ENCODE measurements around the gene MOV10. TPM values are rescaled to one million over a fixed set of nuclear protein-coding genes. Genes with fewer than 3 reads are reported as not detected.
"Not testable (repeated sequence)": the region's sequence is repeated elsewhere in the genome, so short reads cannot be mapped to it uniquely, and the experiment has no call there.

MOV10 gene
- polyA plus RNA-seq, 1 donor (not counting 4 experiments of a cell fraction or from before 2014, with no cell fraction given): 28.6 TPM

DNA sequence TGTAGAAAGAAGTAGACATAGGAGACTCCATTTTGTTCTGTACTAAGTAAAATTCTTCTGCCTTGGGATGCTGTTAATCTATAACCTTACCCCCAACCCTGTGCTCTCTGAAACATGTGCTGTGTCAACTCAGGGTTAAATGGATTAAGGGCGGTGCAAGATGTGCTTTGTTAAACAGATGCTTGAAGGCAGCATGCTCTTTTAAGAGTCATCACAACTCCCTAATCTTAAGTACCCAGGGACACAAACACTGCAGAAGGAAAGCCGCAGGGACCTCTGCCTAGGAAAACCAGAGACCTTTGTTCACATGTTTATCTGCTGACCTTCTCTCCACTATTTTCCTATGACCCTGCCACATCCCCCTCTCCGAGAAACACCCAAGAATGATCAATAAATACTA, 54.6 kb downstream of the MOV10 start:
- H3K9ac ChIP-seq (ENCODE audit: control insufficient read depth, extremely low read depth, insufficient read depth, low read length); H3K27ac ChIP-seq (ENCODE audit: control insufficient read depth, insufficient read depth, low read length); dilution Hi-C loops (cut with MboI; ENCODE audit: extremely low pct_ligation_motif_present, low sequenced_read_pairs); H3K9me1 ChIP-seq (ENCODE audit: control insufficient read depth, extremely low read depth, insufficient read depth, low read length); H3K4me2 ChIP-seq (ENCODE audit: control insufficient read depth, extremely low read depth, insufficient read depth, low read depth, low read length); FAIRE-seq; H2AFZ ChIP-seq (ENCODE audit: control insufficient read depth, low read length); DNase-seq (ENCODE audit: low read depth, low spot score); H3K4me3 ChIP-seq (ENCODE audit: control insufficient read depth in 2 of 3, extremely low read depth in 1 of 3, insufficient read depth in 2 of 3, low read depth in 1 of 3, low read length in 3 of 3); H3K27me3 ChIP-seq (ENCODE audit: control insufficient read depth, extremely low read depth, insufficient read depth, low read length); H3K4me1 ChIP-seq (ENCODE audit: control insufficient read depth, extremely low read depth, insufficient read depth, low read length); H3K9me3 ChIP-seq (ENCODE audit: control insufficient read depth, low read depth, low read length); H3K79me2 ChIP-seq (ENCODE audit: control insufficient read depth, insufficient read depth, low read length); H3K36me3 ChIP-seq (ENCODE audit: control insufficient read depth in 2 of 2, extremely low read depth in 1 of 2, insufficient read depth in 2 of 2, low read length in 2 of 2); H4K20me1 ChIP-seq (ENCODE audit: control insufficient read depth, extremely low read depth, insufficient read depth, low read length): not testable (repeated sequence)

DNA sequence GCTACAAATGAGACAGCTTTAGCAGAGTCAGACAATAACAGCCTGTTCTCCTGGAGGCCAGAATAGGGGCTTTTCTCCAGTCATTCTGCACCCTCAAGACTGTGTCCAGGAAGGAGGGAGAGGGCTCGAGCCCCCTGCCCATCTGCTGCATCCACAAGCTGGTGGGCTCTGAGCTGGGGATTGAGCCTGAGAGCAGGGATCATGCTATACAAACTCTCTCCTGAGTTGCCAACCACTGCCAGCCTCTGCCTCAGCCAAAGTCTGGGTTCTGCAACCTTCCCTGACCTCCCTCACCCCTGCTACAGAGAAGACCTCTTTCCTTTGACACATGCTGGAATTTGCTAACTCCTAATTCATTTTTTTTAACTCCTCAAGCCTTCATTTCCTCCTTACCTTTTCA, 55.5 kb downstream of the MOV10 start:
- Histone ChIP-seq H3K27ac (ENCODE audit: control insufficient read depth, insufficient read depth, low read length) (no peak overlapping the region), H4K20me1 (ENCODE audit: control insufficient read depth, extremely low read depth, insufficient read depth, low read length) (no peaks in the 10 kb centered on the region), H3K27me3 (ENCODE audit: control insufficient read depth, extremely low read depth, insufficient read depth, low read length) (no peaks in the 10 kb centered on the region), H3K4me1 (ENCODE audit: control insufficient read depth, extremely low read depth, insufficient read depth, low read length) (peaks cover 9% of the 10 kb centered on the region), H3K4me3 (ENCODE audit: control insufficient read depth in 2 of 3, extremely low read depth in 1 of 3, insufficient read depth in 2 of 3, low read depth in 1 of 3, low read length in 3 of 3) (no peak overlapping the region), H3K36me3 (ENCODE audit: control insufficient read depth in 2 of 2, extremely low read depth in 1 of 2, insufficient read depth in 2 of 2, low read length in 2 of 2) (no peaks in the 10 kb centered on the region), H3K9me3 (ENCODE audit: control insufficient read depth, low read depth, low read length) (no peaks in the 10 kb centered on the region), H2AFZ (ENCODE audit: control insufficient read depth, low read length) (no peak overlapping the region), H3K4me2 (ENCODE audit: control insufficient read depth, extremely low read depth, insufficient read depth, low read depth, low read length) (no peak overlapping the region), H3K79me2 (ENCODE audit: control insufficient read depth, insufficient read depth, low read length) (no peaks in the 10 kb centered on the region), H3K9me1 (ENCODE audit: control insufficient read depth, extremely low read depth, insufficient read depth, low read length) (peaks cover 2% of the 10 kb centered on the region), H3K9ac (ENCODE audit: control insufficient read depth, extremely low read depth, insufficient read depth, low read length) (no peak overlapping the region)
- dilution Hi-C loops (cut with MboI; ENCODE audit: extremely low pct_ligation_motif_present, low sequenced_read_pairs): no loop called here
- no peak for TF ChIP-seq EZH2 (IDR thresholded peaks at IDR 0.05; ENCODE audit: low read length)
- TF ChIP-seq, protein P1, sequence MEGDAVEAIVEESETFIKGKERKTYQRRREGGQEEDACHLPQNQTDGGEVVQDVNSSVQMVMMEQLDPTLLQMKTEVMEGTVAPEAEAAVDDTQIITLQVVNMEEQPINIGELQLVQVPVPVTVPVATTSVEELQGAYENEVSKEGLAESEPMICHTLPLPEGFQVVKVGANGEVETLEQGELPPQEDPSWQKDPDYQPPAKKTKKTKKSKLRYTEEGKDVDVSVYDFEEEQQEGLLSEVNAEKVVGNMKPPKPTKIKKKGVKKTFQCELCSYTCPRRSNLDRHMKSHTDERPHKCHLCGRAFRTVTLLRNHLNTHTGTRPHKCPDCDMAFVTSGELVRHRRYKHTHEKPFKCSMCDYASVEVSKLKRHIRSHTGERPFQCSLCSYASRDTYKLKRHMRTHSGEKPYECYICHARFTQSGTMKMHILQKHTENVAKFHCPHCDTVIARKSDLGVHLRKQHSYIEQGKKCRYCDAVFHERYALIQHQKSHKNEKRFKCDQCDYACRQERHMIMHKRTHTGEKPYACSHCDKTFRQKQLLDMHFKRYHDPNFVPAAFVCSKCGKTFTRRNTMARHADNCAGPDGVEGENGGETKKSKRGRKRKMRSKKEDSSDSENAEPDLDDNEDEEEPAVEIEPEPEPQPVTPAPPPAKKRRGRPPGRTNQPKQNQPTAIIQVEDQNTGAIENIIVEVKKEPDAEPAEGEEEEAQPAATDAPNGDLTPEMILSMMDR (optimal IDR thresholded peaks at IDR 0.05 in 1 of 3, IDR thresholded peaks at IDR 0.05 in 1 of 3, conservative IDR thresholded peaks at IDR 0.05 in 1 of 3; ENCODE audit: extremely low read depth in 1 of 3, insufficient read depth in 2 of 3, low read length in 3 of 3): no peak
- FAIRE-seq: no peak
- no peak for DNase-seq (ENCODE audit: low read depth, low spot score)

DNA sequence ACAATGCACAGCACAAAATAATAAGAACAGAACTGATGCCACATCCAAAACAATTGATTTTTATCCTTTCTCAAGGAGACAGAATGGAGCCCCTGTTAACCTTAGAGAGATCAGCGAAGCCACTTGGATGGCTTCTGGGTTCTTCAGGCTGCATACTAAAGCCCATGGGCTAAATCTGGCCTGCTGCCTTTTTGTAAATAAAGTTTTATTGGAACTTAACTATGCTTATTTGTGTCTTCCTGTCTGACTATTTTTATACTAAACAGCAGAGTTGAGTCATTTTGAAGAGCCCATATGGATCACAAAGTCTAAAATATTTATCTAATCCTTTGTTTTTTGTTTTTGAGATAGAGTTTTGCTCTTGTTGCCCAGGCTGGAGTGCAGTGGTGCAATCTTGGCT, 57.0 kb downstream of the MOV10 start:
- peaks cover 19% of the 10 kb centered on the region for H3K4me1 ChIP-seq (ENCODE audit: control insufficient read depth, extremely low read depth, insufficient read depth, low read length)
- H3K27me3 ChIP-seq (ENCODE audit: control insufficient read depth, extremely low read depth, insufficient read depth, low read length): no peaks in the 10 kb centered on the region
- dilution Hi-C loops (cut with MboI; ENCODE audit: extremely low pct_ligation_motif_present, low sequenced_read_pairs): no loop called here
- no peak for FAIRE-seq
- no peak for DNase-seq (ENCODE audit: low read depth, low spot score)
- no peaks in the 10 kb centered on the region for H3K9me3 ChIP-seq (ENCODE audit: control insufficient read depth, low read depth, low read length)
- H2AFZ ChIP-seq (ENCODE audit: control insufficient read depth, low read length): no peak overlapping the region
- H3K4me3 ChIP-seq (ENCODE audit: control insufficient read depth in 2 of 3, extremely low read depth in 1 of 3, insufficient read depth in 2 of 3, low read depth in 1 of 3, low read length in 3 of 3): no peak overlapping the region
- TF ChIP-seq, protein P1 (optimal IDR thresholded peaks at IDR 0.05 in 1 of 3, IDR thresholded peaks at IDR 0.05 in 1 of 3, conservative IDR thresholded peaks at IDR 0.05 in 1 of 3; ENCODE audit: extremely low read depth in 1 of 3, insufficient read depth in 2 of 3, low read length in 3 of 3): no peak
- no peak for TF ChIP-seq EZH2 (IDR thresholded peaks at IDR 0.05; ENCODE audit: low read length)
- no peaks in the 10 kb centered on the region for H3K36me3 ChIP-seq (ENCODE audit: control insufficient read depth in 2 of 2, extremely low read depth in 1 of 2, insufficient read depth in 2 of 2, low read length in 2 of 2)
- H3K79me2 ChIP-seq (ENCODE audit: control insufficient read depth, insufficient read depth, low read length): no peaks in the 10 kb centered on the region
- H3K27ac ChIP-seq (ENCODE audit: control insufficient read depth, insufficient read depth, low read length): no peak overlapping the region
- H3K9me1 ChIP-seq (ENCODE audit: control insufficient read depth, extremely low read depth, insufficient read depth, low read length): no peaks in the 10 kb centered on the region
- H3K9ac ChIP-seq (ENCODE audit: control insufficient read depth, extremely low read depth, insufficient read depth, low read length): no peak overlapping the region
- no peaks in the 10 kb centered on the region for H4K20me1 ChIP-seq (ENCODE audit: control insufficient read depth, extremely low read depth, insufficient read depth, low read length)
- no peak overlapping the region for H3K4me2 ChIP-seq (ENCODE audit: control insufficient read depth, extremely low read depth, insufficient read depth, low read depth, low read length)
